GM19025 (cell line): ENCODE measurements around the gene TEX13D.
A peak's percentile ranks its signal among the peaks of the same experiment; 100 is the strongest.

Experiments
- ATAC-seq: cut with Tn5 transposase; IDR thresholded peaks from one replicate; pipeline ENCODE4 v1.9.1; 2021; ENCODE audit warnings: mild to moderate bottlenecking, low read depth, moderate library complexity; ENCODE audit not compliant: unreplicated experiment

Gene TEX13D

DNA sequence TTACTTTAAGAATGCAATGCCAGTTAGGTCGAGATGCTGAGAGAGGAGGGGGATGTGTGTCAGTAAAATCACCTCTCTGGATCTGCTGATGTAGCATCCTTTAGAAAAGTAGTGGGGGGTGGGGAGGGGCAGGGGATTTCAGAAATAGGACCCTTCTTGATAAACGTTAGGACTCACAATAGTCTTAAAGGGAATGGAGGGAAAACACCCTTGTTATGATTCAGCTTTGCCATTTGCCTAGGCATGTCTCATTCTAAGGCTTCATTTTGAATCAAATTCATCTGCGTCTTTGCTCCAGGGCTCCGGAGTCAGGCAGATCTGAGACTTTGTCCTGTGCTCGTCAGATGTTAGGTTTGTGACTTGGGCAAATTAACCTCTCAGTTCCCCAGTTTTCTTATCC lies 14.8 kb downstream of the TEX13D start:
- ATAC-seq = no peak

DNA sequence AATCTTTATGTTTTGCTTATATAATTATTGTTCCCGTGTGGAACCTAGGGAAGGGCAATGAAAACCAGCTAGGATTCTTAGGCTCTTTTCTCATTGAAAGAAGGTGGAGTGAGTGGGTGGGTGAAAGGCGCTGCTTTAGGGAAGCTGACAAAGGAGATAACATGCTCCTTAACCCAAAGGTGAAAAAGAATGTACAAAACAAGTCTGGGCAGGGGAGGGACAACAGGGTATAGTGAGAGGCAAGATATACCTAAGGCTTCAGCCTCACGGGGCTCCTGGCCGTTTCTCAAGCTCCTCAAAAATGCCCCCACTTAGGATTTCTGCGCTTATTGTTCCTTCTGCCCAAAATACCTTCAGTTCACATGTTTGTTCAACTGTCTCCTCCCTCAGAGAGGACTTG lies 15.7 kb downstream of the TEX13D start:
- ATAC-seq = no peak

DNA sequence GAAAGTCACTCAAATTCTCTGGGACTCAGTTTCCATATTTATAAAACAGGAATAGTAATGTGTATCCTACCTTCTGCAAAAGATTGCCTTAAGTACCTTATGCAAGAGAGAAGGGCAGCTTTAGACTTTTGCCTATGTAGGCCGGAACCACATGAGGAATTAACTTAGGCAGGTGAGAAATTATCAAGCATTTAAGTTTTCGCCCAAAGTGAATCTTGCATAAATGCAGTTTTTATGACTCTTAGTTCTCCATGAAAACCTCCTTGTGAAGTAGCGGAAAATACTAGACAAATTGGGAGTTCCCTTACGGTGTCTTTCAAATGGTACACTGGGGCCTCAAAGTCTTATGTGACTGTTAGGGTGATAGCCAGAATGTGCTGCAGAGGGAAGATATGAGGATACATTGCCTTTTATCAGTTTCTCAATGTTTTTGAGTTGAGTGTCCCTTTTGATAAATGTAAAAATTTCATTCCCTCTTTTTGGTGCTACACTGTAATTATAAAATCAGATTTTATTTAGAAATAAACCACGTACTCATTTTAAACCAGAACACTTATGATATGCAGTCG lies 16.5 kb downstream of the TEX13D start:
- ATAC-seq = no peak

DNA sequence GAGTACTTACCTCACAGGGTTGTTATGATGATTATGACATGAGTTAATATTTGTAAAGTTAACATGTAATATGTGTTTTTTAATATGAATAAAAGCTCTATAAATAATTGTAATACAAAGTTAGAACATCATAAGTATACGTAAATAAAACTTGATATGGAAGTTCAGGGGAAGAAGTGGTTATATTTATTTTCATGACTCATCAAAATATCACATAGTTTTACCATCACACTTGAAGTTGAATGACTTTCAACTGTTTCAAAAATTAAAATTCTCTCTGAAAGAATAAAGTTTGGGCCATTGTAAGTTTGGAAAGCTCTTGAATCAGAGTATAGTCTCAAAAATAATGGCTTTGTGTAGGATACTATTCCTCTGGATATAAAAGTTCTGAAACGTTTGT lies 22.2 kb downstream of the TEX13D start:
- no peak for ATAC-seq

DNA sequence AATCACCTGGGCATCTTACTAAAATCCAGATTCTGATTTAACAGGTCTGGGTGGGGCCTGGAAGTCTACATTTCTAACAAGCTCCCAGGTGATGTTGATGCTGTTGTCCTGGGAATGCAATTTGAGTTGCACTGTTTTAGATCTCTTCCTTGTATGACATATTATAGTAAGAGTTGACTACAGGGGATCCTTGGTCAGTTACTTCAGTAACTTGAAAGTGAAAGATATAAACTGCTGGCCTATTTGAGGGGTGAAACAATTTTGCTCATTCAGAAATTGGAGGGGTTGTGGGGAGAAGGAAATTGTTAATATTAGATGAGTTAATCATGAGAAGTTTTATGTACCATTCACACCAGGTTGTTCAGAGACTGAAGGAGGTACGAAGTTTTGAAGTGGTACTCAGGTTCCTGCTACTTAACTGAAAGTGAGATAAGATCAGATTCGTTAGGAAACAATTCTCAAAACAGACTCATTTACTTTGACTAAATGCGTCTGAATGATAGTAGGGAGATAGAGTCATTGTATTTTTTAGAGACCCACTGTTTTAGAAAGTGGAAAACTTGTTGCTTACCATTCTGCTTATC lies 26.4 kb downstream of the TEX13D start:
- ATAC-seq = peak; percentile 59

DNA sequence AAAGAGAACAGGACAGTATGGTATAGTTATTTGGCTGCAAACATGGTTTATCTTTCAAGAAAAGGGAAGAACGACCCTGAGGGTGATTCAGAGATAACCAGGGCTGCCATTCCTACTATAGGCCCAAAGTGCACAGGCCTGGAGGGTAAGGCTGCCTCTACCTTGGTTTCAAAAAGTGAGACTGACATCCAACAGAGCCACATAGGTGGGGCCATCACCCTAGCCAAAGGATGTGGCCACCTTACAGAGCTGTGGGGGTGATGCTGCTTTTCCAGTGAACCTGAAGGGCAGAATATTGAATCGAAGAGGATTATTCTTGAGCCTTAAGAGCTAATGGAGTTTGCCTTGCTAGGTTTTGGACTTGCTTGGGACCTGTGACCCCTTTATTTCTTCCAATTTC lies 29.6 kb downstream of the TEX13D start:
- no peak for ATAC-seq

DNA sequence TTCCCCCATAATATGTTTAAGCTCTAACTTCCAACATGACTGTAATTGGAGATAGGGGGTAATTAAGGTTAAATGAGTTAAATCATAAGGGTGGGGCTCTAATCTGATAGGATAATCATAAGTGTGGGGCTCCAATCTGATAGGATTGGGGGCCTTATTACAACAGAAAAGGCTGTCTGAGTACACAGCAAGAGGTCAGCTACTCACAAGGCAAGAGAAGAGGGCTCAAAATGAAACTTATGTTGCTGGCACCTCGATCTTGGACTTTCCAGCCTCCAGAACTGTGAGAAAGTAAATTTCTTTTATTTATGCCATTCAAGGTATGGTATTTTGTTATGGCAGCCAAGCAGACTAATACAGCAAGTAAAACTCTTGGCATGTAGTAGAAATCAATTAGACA lies 30.3 kb downstream of the TEX13D start:
- ATAC-seq = no peak

DNA sequence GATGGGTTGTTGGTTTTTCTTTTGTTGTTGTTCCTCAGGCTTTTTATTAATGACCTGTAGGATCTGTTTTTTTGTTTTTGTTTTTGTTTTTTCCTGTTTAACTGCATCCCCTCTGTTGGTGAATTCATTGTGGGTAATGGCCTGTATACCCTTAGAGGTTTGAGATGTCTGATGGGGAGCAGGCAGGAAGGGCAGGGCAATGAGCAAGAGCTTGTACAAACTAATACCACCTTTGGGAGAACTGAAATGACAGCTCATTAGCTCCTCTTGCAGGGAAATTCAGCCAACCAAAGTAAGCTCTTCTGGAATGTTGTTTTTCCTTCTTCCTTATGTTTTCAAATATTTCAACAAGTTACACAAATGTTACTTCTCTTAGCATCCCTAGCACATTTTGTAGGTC lies 37.3 kb downstream of the TEX13D start:
- no peak for ATAC-seq

DNA sequence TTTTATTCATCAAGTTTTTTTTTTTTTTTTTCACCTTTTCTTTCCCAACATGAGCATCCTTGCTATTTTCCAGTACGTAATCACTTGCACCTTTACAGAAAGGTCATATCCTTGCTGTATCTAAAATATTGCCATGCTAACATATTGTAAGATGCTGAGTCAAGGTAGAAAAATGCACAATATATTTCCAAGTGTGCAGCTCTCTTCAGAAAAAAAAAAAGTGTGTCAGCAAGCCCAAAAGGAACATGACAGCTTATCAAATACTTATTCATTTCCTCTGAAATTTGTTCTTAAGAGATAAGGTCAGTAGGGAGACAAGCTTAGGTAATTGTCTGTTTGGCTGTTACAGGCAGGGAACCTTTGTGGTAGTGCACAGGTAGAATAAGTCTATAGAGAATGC lies 40.9 kb downstream of the TEX13D start:
- no peak for ATAC-seq

DNA sequence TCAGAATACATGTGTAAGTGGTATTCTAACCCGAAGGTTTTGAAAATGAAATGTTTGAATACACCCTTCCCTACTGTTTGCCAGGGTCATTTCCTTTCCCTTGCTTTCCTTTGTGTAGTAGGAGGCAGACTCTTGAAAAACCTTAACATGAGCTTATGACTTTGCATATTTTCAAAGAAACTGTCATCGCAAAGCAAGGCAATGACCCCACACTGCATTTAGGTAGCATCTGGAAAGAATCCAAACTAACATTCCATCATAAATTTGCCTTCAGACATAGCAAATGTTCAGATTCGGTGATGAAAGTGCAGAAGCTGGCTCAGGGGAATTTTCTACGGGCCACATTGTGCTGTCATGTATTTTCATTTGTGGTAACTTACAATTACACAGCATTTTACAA lies 46.2 kb downstream of the TEX13D start:
- ATAC-seq = no peak

DNA sequence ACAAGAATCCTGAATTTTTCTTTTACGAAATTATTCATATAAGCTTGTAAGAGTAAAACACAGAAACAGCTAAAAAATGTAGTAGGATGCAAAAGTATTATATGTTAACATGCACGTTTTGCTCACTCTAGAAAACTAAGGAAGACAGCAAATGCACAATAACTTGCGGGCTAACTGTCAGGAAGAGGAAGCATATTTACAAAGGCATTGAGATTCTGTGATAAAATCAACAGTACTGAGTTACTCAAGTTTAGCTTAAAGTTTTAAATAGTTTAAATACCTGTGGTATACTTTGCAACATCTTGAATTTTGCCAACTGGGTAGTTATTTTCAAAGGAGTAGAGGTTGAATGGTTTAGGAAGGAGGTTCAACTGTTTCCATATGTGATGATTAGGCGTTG lies 50.9 kb downstream of the TEX13D start:
- ATAC-seq = no peak

DNA sequence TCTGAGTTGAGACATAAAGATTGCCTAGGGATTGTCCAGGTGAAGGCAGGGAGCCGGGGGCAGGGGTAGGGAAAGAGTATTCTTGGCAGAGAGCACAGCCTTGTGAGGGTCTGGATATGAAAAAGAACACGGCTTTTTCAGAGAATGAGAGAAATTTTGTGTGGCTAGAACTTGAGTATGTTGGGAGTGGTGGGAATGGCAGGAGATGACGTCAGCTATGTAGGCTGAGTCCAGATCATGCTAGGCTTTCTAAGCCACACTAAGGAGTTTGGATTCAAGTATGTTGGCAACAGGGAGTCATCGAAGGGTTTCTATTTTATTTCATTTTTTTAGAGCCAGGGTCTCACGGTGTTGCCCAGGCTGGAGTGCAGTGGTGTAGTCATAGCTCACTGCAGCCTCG lies 53.9 kb downstream of the TEX13D start:
- no peak for ATAC-seq
